B cell (primary cell): ENCODE results near the gene FAHD2A.

Experiments
- EZH2 ChIP-seq: IDR thresholded peaks from 2 replicates; pipeline ENCODE4 v1.6.1; 2012; ENCODE audit warnings: borderline replicate concordance, low read depth, mild to moderate bottlenecking, moderate library complexity, low read length; ENCODE audit not compliant: insufficient read depth, poor library complexity, severe bottlenecking
- TF ChIP-seq, protein P1 (sequence below): fragments of 200-600 bp; IDR thresholded peaks from one replicate; pipeline ENCODE4 v1.8.0; 2022; ENCODE audit warnings: antibody characterized with exemption, mild to moderate bottlenecking

- TF ChIP-seq, protein P1, sequence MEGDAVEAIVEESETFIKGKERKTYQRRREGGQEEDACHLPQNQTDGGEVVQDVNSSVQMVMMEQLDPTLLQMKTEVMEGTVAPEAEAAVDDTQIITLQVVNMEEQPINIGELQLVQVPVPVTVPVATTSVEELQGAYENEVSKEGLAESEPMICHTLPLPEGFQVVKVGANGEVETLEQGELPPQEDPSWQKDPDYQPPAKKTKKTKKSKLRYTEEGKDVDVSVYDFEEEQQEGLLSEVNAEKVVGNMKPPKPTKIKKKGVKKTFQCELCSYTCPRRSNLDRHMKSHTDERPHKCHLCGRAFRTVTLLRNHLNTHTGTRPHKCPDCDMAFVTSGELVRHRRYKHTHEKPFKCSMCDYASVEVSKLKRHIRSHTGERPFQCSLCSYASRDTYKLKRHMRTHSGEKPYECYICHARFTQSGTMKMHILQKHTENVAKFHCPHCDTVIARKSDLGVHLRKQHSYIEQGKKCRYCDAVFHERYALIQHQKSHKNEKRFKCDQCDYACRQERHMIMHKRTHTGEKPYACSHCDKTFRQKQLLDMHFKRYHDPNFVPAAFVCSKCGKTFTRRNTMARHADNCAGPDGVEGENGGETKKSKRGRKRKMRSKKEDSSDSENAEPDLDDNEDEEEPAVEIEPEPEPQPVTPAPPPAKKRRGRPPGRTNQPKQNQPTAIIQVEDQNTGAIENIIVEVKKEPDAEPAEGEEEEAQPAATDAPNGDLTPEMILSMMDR = no peak
- no peak for TF ChIP-seq EZH2
Measured at GRCh38 chr2:95374451-95374920, 28.0 kb upstream of the FAHD2A start.
